Gastrocnemius medialis (tissue), 4 donors: ENCODE data around the gene FARS2.

Experiments used
- POLR2A ChIP-seq, 2 donors: fragments of 450-650 bp; IDR thresholded peaks; one replicate each; pipeline ENCODE4 v1.6.1; 2017; ENCODE audit warnings: antibody characterized with exemption in 2 of 2, mild to moderate bottlenecking in 2 of 2, moderate library complexity in 2 of 2
- TF ChIP-seq, protein P1 (sequence below), 5 experiments: fragments of 450-650 bp in 3 of 5; fragments of 200-600 bp in 2 of 5; sonication (generic) in 2 of 5; IDR thresholded peaks in 4 of 5; conservative IDR thresholded peaks in 1 of 5; 1 replicate in 4 of 5; 2 replicates in 1 of 5; pipeline ENCODE4 v1.5.1; 2016 to 2019; ENCODE audit warnings: antibody characterized with exemption in 5 of 5, mild to moderate bottlenecking in 3 of 5, moderate library complexity in 3 of 5

DNA sequence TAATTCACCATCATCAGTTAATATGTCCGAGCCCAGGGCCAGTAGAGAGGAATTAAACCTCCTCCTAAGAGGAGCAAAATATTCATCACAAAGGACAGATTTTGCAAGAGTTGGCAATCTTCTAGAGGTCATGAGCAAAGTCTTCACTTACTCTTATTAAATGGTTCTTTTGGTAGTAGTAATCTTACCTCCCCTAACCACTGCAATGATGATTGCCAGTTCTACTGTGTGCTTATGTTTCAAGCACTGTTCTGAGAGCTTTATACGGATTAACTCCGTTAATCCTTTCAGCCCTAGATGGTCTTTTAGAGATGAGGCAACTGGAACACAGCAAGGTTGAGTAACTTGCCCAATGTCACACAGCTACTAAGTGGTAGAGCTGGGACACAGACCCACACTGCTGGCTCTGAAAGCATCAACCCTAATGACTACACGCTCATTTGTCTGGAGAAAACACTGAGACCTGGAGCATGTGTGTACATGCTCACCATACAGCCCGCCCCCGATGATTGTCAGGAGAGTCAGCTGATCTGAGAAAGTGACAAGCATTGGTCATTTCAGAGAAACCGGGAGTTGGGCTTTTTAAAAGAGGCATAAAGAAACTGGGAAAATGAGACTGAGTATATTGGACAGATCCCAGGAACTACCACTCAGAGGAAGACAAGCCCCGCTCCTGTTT, 469.4 kb downstream of the FARS2 start:
- TF ChIP-seq, protein P1, sequence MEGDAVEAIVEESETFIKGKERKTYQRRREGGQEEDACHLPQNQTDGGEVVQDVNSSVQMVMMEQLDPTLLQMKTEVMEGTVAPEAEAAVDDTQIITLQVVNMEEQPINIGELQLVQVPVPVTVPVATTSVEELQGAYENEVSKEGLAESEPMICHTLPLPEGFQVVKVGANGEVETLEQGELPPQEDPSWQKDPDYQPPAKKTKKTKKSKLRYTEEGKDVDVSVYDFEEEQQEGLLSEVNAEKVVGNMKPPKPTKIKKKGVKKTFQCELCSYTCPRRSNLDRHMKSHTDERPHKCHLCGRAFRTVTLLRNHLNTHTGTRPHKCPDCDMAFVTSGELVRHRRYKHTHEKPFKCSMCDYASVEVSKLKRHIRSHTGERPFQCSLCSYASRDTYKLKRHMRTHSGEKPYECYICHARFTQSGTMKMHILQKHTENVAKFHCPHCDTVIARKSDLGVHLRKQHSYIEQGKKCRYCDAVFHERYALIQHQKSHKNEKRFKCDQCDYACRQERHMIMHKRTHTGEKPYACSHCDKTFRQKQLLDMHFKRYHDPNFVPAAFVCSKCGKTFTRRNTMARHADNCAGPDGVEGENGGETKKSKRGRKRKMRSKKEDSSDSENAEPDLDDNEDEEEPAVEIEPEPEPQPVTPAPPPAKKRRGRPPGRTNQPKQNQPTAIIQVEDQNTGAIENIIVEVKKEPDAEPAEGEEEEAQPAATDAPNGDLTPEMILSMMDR (IDR thresholded peaks at IDR 0.05 in 4 of 5, conservative IDR thresholded peaks at IDR 0.05 in 1 of 5) = no peak
- no peak for TF ChIP-seq POLR2A (IDR thresholded peaks at IDR 0.05)
